SKM-1 (cell line): ENCODE results near the gene GAPDHS.

ENCODE experiments used
- DNase-seq: peaks from one replicate; lab custom pipeline; 2025; ENCODE audit not compliant: unreplicated experiment; lab: John Stamatoyannopoulos, UW

GAPDHS gene

GRCh38 chr19:35509861-35510625 is 23.2 kb upstream of the GAPDHS start:
- peak; percentile 6 for DNase-seq

- no peak for DNase-seq
Measured at GRCh38 chr19:35510626-35510964, 22.7 kb upstream of the GAPDHS start.

GRCh38 chr19:35511337-35511736 is 21.9 kb upstream of the GAPDHS start:
- no peak for DNase-seq

- no peak for DNase-seq
Measured at GRCh38 chr19:35512831-35513627, 20.2 kb upstream of the GAPDHS start.

- no peak for DNase-seq
Measured at GRCh38 chr19:35513628-35514281, 19.5 kb upstream of the GAPDHS start, which contains the start of gene DMKN. TSS of gene DMKN (minus strand) at chr19:35513649. CDS start at chr19:35513475, 174 bp downstream.

- no peak for DNase-seq
Measured at GRCh38 chr19:35514282-35514809, 18.9 kb upstream of the GAPDHS start.

GRCh38 chr19:35516310-35516709 is 16.9 kb upstream of the GAPDHS start:
- no peak for DNase-seq

- DNase-seq: no peak
Measured at GRCh38 chr19:35517342-35517741, 15.9 kb upstream of the GAPDHS start.

- no peak for DNase-seq
Measured at GRCh38 chr19:35518313-35518712, 14.9 kb upstream of the GAPDHS start.

GRCh38 chr19:35519291-35519690 is 14.0 kb upstream of the GAPDHS start:
- DNase-seq: no peak

GRCh38 chr19:35521124-35521743 is 12.0 kb upstream of the GAPDHS start:
- no peak for DNase-seq

GRCh38 chr19:35522745-35523327 is 10.4 kb upstream of the GAPDHS start:
- DNase-seq: no peak

GRCh38 chr19:35524181-35524837 is 8.9 kb upstream of the GAPDHS start:
- DNase-seq: no peak

- DNase-seq: no peak
Measured at GRCh38 chr19:35525873-35526272, 7.4 kb upstream of the GAPDHS start.

GRCh38 chr19:35528218-35529038 is 4.8 kb upstream of the GAPDHS start, which contains the start of gene SBSN:
TSS of gene SBSN (minus strand) at chr19:35528311. CDS start at chr19:35528281, 30 bp downstream.
- DNase-seq: no peak

GRCh38 chr19:35529241-35530218 is 3.7 kb upstream of the GAPDHS start:
- no peak for DNase-seq

- DNase-seq: no peak
Measured at GRCh38 chr19:35531291-35531690, 2.0 kb upstream of the GAPDHS start.

GRCh38 chr19:35533822-35534392 is 651 bp downstream of the GAPDHS start:
- DNase-seq: peak; percentile 34
